Activated naive CD8-positive, alpha-beta T cell treated with anti-CD3 and anti-CD28 coated beads, Interleukin-2, amount 50 U/mL, for 16 hours (primary cell): ENCODE measurements around the gene TMEM187.

Experiments
- DNase-seq: peaks from one replicate; pipeline ENCODE4 v3.0.0-alpha.2; 2020; ENCODE audit warnings: low read depth, low spot score

The TMEM187 gene

GRCh38 chrX:153972368-153973126, at the start of gene TMEM187:
Gene TMEM187, plus strand, starts transcription at chrX:153972754. Its CDS starts 9,309 bp downstream, at chrX:153982063.
- DNase-seq: peak; percentile 66

GRCh38 chrX:153922932-153923857, 49.4 kb upstream of the TMEM187 start:
- DNase-seq: no peak

- no peak for DNase-seq
Measured at GRCh38 chrX:153924149-153924861, 48.2 kb upstream of the TMEM187 start.

- DNase-seq: no peak
Measured at GRCh38 chrX:153925387-153925738, 47.2 kb upstream of the TMEM187 start.

GRCh38 chrX:153925739-153926551, 46.6 kb upstream of the TMEM187 start, which contains the start of gene ARHGAP4:
Gene ARHGAP4, minus strand, starts transcription at chrX:153926264. Its CDS starts 62 bp downstream, at chrX:153926202.
- DNase-seq: no peak

- DNase-seq: no peak
Measured at GRCh38 chrX:153926552-153926857, 46.0 kb upstream of the TMEM187 start.

GRCh38 chrX:153926858-153927671, 45.5 kb upstream of the TMEM187 start:
- no peak for DNase-seq

GRCh38 chrX:153927672-153927921, 45.0 kb upstream of the TMEM187 start:
- no peak for DNase-seq

- DNase-seq: peak; percentile 76
Measured at GRCh38 chrX:153927922-153928760, 44.4 kb upstream of the TMEM187 start.

- no peak for DNase-seq
Measured at GRCh38 chrX:153928846-153929245, 43.7 kb upstream of the TMEM187 start.

- no peak for DNase-seq
Measured at GRCh38 chrX:153929576-153929975, 43.0 kb upstream of the TMEM187 start.

GRCh38 chrX:153930011-153930910, 42.3 kb upstream of the TMEM187 start:
- DNase-seq: no peak

- no peak for DNase-seq
Measured at GRCh38 chrX:153931151-153931550, 41.4 kb upstream of the TMEM187 start.

GRCh38 chrX:153931748-153932147, 40.8 kb upstream of the TMEM187 start:
- DNase-seq: no peak

- DNase-seq: no peak
Measured at GRCh38 chrX:153932220-153932915, 40.2 kb upstream of the TMEM187 start.

GRCh38 chrX:153933748-153934147, 38.8 kb upstream of the TMEM187 start:
- no peak for DNase-seq

- no peak for DNase-seq
Measured at GRCh38 chrX:153934148-153934761, 38.3 kb upstream of the TMEM187 start.
